GM19240 (cell line): ENCODE results near the gene TRPM3.
A peak's percentile ranks its signal among the peaks of the same experiment; 100 is the strongest.

Experiments used
- DNase-seq: peaks from one replicate; pipeline ENCODE4 v3.0.0; 2011; ENCODE audit warnings: low spot score; ENCODE audit not compliant: insufficient read length

Gene TRPM3

GRCh38 chr9:70614786-70615463 lies 506.5 kb downstream of the TRPM3 start:
- DNase-seq, result no peak

GRCh38 chr9:70613024-70613768 lies 508.2 kb downstream of the TRPM3 start:
- no peak for DNase-seq

GRCh38 chr9:70610287-70610644 lies 511.2 kb downstream of the TRPM3 start:
- DNase-seq, result no peak

GRCh38 chr9:70609542-70610286 lies 511.7 kb downstream of the TRPM3 start:
- DNase-seq, result no peak

GRCh38 chr9:70609011-70609410 lies 512.4 kb downstream of the TRPM3 start:
- no peak for DNase-seq

GRCh38 chr9:70607926-70608325 lies 513.5 kb downstream of the TRPM3 start:
- no peak for DNase-seq

- no peak for DNase-seq
Observed at GRCh38 chr9:70607329-70607728, 514.1 kb downstream of the TRPM3 start.

- no peak for DNase-seq
Observed at GRCh38 chr9:70603020-70603411, 518.4 kb downstream of the TRPM3 start.

GRCh38 chr9:70602321-70603019 lies 519.0 kb downstream of the TRPM3 start:
- peak; percentile 18 for DNase-seq

GRCh38 chr9:70601000-70601951 lies 520.1 kb downstream of the TRPM3 start:
- DNase-seq, result no peak

GRCh38 chr9:70600506-70600905 lies 520.9 kb downstream of the TRPM3 start:
- no peak for DNase-seq

- DNase-seq, result no peak
Observed at GRCh38 chr9:70597886-70598285, 523.5 kb downstream of the TRPM3 start.

GRCh38 chr9:70595211-70595610 lies 526.2 kb downstream of the TRPM3 start:
- no peak for DNase-seq

- no peak for DNase-seq
Observed at GRCh38 chr9:70594386-70594944, 527.0 kb downstream of the TRPM3 start.

- DNase-seq, result no peak
Observed at GRCh38 chr9:70593241-70593640, 528.2 kb downstream of the TRPM3 start.

GRCh38 chr9:70590315-70590677 lies 531.1 kb downstream of the TRPM3 start:
- DNase-seq, result no peak

- DNase-seq, result no peak
Observed at GRCh38 chr9:70589571-70590314, 531.7 kb downstream of the TRPM3 start.

GRCh38 chr9:70588999-70589398 lies 532.4 kb downstream of the TRPM3 start:
- no peak for DNase-seq

- DNase-seq, result no peak
Observed at GRCh38 chr9:70588381-70588780, 533.0 kb downstream of the TRPM3 start.

GRCh38 chr9:70587201-70587600 lies 534.2 kb downstream of the TRPM3 start:
- no peak for DNase-seq
